NCI-H524 (cell line): Measurements from ENCODE around the gene GNAZ.
A peak's percentile ranks its signal among the peaks of the same experiment; 100 is the strongest.
"Not testable (repeated sequence)": the region's sequence is repeated elsewhere in the genome, so short reads cannot be mapped to it uniquely, and the experiment has no call there.

ENCODE experiments used
- DNase-seq, 2 experiments: peaks; one replicate each; lab custom pipeline; 2025; lab: John Stamatoyannopoulos, UW

GNAZ gene

DNA sequence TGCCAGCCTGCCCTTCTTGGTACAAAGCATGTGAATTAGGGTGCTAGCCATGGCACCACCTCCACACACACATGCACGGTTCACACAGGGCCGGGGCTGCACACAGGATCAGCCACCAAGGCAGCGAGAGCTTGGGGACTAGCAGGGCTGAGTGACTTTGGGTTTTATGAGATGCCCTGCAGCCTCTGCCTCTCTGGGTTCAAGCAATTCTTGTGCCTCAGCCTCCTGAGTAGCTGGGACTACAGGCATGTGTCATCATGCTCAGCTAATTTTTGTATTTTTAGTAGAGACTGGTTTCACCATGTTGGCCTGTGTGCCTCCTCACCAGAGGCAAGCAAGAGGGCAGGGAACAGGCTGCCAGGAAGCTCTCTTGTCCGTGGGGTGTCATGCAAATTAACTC, 66.7 kb downstream of the GNAZ start:
- not testable (repeated sequence) for DNase-seq

DNA sequence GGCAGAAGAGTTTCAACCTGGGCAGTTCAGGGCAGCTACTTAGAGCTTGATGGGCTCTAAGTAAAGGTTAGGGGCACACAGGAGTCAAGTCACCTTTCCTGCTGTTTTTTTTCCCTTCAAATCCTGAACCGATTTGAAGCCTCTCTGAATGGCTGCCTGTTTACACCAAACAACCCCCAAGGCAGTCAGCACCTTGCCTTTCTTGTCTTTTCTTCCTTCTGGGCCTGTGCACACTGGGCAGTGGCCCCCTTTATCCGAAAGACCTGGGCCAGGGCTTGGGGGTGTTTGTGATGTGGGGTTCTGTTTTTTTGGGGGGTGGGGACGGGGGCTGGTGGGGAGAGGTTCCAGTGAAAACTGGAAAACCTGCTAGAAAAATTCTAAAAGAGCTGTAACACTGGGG, 67.1 kb downstream of the GNAZ start:
- DNase-seq: no peak

DNA sequence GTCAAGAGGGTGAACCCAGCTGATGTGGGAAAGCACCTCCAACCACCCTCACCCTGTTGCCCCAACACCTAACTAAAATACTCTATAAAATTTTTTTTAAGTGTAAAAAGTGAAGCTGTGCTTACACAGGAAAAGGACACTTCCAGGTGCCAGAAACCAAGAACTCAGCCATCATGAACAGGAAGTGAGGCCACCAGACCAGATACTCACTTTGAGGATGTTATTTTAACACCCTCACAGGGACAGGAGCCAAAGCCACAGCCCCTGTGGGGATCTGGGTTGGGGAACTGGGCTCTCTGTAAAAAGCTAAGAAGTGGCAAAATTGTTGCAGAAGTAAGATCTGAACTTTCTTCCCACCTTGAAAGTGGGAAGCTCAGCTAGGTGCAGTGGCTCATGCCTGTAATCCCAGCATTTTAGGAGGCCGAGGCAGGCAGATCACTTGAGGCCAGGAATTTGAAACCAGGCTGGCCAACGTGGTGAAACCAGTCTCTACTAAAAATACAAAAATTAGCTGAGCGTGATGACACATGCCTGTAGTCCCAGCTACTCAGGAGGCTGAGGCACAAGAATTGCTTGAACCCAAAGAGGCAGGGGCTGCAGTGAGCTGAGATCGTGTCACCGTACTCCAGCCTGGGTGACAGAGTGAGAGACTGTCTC, 67.7 kb downstream of the GNAZ start:
- DNase-seq: no peak

DNA sequence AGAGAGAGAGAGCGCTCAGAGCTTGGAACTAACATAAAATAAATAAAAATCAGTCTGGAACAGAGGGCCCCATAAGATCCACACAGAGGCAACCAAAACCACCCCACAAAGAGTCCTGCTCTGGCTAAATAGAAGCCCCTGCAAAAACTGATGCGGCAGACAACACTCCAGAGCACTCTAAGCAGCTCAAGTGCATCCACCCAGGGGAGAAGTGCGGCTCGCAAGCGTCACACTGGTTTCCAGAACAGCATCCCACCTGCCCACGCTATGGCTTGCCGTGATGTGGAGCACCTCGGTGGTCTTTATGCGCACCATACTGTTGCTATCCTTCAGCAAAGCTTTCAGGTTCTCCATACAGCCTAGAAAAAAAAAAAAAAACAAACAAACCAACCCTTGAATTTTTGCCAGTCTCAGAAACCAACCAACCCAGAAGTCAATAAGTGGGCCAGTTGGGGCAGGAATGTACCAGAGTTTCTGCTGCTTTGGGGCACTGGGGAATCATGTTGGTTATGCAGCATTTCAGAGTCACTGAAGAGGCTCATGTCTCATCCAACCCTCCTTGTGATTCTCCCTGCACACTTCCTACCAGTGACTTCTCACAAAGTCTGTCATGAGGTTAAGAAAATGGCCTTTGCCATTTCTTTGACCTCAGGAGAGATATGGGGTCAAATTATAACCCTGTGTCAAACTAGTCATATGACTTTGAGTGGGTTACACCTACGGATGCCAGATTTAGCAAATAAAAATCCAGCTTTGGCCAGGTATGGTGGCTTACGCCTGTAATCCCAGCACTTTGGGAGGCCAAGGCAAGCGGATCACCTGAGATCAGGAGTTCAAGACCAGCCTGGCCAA, 68.5 kb downstream of the GNAZ start:
- DNase-seq: no peak

DNA sequence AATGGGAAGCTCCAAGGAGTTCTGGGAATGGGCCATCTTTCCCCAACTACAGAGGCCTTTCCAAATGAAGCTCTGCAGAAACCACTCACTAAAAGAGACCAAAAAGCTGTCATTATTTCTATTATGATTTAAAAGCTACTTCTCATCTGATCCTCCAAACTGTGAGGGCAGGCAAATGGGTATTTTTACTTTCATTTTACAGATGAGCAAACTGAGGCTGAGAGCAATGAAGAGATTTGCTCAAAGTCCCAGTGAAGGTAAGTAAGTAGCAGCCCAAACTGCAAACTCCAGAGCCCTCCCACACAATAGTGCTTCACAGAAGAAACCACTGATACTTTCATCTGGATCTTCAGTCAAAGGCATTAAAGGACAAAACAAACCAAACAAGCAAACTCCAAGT, 70.1 kb downstream of the GNAZ start:
- no peak for DNase-seq

DNA sequence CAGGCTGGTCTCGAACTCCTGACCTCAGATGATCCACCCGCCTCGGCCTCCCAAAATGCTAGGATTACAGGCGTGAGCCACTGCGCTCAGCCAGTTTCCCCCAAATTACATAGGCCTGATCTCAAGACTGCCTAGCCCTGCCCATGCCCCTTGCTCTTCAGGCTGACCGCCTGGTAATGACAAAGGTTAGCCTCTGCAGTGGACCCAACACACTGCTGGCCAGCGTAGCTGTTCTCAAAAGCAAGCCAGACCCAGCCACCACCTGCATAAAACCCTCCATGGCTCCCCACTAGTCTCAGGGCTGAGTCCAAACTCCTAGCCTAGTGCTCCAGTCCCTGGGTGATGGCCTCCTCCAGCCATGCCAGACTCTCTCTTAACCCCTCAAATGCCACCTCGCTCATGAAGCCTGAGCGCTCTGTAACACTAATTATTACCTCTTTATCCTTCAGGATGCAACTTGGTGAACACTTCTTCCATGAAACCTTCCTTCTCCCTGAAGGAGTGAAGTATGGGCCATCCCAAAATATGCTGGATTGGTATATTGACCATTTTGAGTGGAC, 72.3 kb downstream of the GNAZ start:
- DNase-seq: no peak

DNA sequence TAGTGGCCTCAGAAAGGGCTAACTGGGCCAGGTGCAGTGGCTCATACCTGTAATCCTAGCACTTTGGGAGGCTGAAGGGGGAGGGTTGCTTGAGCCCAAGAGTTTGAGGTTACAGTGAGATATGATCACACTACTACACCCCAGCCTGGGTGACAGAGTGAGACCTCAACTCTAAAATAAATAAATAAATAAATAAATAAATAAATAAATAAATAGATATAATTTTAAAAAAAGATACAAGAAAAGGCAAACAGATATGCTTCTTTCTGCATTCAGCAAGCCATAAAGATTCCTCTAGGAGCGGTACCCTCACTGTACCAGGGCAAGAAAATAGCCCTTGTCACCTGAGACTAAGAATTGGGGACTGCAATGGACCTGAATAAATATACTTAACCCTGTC, 72.8 kb downstream of the GNAZ start:
- no peak for DNase-seq

DNA sequence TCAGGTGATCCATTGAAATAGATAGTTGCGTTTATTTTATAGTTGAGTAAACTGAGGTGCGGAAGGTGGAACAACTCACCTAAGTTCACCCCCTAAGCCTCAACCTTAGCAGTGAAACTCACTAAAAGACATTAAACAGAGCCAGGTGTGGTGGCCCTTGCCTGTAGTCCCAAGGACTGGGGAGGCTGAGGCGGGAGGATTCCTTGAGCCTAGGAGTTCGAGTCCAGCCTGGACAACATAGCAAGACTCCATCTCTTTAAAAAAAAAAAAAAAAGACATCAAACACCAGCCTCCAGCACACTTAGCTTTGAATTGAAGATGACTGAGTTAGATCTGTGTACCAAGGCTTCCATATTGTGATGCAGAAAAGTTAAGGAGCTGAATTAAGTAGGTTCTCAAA, 74.1 kb downstream of the GNAZ start:
- DNase-seq: no peak

DNA sequence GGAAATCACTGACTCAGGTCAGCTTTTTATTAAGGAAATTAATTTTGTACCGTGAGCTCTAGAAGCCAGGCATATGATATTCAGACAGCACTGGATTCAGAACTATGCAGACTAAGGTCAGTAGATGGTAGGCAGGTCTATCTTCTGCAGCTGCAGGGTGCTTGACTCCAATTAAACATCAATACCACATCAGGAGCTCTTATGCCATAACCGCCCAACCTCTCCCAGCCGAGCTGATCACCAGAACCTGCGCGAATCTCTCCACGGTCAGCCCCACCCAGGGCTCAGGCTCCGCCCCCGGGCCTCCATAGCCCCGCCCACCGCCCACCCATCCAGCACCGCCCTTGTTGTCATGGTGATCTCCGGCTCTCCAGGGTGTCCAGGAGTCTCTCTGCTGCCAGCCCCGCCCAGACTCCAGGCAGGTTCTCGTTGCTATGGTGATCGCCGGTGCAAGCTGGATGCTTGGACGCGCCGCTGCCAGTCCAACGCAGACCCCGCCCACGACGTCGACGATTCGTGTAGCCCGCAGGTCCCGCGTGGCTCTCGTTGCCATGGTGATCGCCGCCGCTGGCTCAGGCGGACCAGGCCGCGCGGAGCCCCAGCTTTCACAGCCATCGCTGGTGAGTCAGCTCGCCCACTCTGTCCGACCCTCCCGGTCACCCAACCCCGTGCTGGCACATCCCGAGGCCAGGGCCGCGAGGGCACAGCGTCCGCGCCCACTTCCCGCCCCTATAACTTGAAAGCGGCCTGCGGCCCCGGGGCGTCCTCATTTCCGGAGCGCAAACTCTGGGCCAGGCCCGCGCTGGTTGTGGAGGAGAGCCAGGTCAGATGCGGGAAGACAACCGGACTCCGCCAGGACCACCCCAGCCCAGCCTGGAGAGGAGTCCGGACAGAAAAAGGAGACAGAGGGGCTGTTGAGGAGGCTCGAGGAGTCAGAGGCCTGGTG, 74.9 kb downstream of the GNAZ start, which contains the start of gene RAB36:
Gene RAB36 (plus strand): TSS at position 546 of the 946 bp plus-strand sequence. CDS start 1,140 bp downstream, outside the sequence.
- DNase-seq: peak; percentile 99

DNA sequence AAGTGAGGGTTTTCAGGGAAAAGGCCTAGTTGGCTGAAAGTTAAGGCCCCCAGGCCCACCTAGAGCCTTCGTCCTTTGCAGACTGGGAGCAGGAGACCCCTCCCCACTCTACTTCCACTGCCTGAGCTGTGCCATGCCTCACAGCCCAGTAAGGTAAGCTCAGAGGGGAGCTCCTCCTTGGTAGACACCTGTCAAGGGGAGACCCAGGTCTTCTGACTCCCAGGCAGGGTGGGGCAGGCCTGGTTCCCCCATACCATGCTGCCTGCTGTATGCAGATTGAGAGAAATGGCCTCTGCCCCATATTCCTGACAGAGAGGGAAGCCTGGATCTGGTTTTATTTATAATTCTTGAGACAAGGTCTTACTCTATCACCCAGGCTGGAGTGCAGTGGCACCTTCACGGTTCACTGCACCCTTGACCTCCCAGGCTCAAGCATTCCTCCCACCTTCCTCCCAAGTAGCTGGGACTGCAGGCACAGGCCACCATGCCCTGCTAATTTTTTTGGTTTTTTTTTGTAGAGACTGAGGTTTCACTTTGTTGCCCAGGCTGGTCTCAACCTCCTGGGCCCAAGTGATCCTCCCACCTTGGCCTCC, 75.7 kb downstream of the GNAZ start:
- no peak for DNase-seq

DNA sequence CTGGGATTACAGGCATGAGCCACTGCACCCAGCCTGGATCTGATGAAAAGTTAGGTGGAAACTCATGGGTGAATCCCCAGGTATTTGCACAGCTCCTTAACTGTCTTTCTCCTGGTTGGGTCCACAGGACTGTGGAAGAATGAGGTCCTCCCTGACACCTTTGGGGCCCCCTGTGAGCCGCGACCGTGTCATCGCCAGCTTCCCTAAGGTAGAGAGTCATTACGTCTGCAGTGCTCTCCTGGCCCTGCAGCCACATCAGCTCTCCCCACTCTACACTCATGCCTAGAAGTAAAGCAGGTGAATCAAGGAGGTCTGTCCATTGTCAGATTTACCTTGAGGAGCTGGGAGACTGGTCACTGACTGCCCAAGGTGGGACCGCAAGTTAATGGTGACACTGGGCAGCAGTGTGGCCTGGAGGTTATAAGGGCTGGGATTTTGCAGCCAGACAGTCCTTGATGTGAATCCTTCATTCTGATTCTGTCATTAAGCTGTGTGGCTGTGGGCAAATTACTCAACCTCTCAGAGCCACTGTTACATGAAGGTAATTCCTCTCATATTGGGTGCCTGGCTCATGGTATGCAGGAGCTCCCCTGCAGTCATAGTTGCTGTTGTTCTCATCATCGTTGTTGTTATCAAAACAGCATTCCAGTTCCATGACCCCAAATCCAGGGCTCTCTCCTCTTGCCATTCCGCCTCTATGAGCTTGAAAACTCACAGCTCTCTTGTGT, 76.3 kb downstream of the GNAZ start:
- no peak for DNase-seq

DNA sequence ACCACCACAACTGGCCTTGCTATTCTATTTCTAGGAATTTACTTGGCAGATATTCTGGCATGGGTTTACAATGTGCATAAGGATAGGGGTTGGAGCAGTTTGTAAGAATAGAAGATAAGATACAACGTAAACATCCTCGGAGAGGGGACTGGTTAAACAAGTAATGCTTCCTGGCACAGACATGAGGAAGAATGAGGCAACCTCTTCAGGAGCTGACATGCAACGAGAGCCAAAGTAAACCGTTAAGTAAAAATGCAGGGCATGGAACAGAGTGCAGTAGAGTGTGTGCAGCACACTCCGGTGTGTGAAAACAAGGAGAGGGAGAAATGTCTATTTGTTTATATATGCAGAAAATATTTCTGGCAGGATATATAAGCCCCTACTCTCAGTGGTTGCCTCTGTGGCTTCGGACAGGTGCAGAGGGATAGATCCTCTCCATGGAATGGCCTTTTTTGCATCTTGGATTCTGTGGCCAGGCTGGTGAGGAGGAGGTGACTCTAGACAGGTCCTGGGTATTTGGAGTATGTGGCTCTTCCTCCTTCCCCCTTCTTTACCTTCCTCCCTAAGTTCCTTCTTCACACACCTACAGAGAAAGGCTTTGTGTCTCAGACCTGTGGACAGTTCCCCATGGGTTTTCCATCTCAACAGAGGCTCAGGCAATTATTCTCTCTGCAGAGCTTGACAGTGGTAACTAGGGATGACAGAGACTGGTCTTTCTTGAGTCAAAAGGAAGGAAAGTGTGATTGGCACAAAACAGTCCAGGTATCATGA, 77.5 kb downstream of the GNAZ start:
- DNase-seq: no peak

DNA sequence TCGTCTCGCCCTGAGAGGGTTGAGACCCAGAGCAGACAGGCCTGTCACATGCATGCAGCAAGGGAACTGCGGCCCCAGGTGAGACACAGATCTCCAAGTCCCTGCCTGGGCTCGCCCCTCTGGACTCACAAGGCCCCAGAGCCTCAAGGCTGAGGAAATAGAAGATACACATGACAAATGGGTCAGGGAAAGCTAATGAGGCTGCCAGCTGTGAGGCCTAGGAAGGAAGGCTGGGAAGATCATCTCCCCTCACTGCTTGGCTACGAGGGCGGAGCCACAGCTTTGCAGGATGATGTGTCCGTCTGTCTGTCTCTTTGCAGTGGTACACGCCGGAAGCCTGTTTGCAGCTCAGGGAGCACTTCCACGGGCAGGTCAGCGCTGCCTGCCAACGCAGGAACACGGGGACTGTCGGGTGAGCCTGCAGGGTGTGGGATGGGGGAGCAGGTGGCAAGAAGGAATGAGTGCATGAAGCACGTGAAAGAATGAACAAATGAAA, 79.5 kb downstream of the GNAZ start:
- DNase-seq: no peak

DNA sequence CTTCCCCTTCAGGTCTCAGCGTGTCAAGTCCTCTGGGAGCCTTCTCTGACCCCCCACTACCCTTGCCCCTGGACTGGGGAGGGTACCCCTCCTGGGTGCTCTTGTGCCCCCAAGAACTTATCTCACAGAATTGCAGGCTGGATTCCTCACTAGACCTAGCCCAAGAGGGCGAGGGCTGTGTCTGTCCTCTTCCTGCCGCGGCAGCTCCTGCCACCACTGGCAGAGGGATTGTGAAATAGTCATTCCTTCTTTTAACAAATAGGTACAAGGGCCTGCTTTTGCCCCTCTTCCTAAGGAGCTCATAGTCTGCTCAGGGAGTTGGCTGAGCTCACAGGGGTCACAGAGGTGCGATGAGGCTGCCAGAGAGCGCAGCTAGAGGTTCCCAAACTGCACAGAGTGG, 80.4 kb downstream of the GNAZ start:
- DNase-seq: no peak

DNA sequence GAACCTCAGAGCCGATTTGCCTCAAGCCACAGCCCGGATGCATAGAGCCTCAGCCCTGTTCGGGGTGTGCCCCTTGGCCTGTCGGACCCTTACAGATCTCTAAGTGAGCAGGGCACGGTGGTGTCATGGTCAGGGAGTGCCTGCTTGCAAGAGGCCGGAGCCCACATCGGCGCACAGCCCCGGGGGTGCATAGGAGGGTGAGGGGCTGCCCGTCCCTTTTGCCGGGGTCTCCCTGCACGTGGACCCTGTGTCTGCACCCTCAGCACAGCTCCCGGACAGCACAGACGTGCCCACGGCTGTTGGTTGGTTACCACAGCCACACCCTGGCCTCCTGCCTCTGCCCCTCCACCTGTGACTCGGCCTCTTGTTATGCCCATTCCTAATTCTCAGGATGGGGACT, 81.5 kb downstream of the GNAZ start:
- DNase-seq: no peak

DNA sequence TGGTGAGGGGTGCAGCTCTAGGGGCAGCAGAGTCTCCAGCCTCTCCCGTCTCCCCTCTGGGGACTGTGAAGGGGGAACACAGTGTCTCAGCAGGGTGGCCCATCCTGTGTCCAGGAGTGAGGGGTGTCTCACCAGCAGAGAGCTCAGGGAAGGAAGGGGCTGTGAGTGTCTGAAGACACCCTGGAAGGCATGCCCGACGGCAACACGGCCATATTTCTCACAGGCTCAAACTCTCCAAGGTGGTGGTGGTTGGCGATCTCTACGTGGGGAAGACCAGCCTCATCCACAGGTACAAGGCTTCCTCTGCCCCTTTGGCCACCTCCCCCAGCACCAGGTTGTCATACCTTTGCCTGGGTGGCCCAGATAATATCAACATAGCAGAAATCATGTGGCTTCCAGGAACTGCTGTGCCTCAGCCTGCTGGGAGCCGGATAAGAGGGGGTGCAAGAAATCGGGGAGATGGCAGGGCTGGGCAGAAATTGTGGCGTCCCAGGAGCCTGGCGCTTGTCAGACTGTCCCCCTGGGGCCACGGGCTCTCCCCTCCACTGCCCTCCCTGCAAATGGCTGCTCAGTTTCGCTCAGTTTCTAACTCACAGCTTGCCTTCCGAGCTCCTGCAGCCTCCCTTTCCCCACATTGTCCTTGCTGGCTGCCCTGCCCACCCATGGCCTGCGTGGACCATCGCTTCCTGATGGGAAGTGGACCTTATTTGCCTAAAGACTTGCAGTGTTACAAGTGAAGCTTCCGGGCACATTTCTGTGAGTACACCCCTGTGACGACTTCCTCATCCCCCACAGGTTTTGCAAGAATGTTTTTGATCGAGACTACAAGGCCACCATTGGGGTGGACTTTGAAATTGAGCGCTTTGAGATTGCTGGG, 82.2 kb downstream of the GNAZ start:
- no peak for DNase-seq

DNA sequence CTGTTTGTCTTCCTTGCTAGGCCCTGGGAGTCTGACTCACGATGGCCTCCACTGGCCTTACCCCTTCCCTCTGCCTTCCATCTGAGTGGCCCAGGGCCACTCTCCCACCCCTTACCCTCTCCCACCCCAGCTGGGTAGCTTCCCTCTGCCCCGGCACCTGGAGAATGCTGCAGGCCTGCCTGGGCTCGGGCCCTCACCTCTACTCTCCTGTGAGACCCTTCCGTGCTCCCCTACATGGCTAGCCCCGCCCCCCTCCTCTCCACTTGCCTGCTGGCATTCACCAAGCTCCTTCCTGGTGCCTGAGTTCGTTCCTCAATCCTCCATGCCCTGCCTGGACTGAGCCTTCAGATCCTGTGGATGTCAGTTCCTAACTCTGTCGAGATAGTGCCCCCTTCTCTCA, 83.7 kb downstream of the GNAZ start:
- DNase-seq: no peak

DNA sequence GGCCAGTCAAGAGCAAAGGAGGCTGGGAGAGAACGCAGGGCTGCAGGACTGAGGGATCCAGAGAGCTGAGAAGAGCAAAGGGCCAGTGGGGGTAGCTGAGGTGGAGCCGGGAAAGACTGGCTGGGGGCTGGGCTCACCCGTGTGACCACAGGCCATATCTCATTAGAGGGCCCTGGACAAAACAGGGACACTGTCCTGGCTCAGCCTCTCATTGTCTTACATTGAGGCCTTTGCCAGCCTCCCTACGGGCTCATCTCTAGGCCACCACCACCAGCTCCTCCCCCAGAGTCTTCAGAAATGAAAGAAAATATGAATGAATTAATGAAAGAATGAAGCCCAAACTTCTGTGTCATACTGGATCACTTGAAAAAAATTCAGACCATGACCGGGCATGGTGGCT, 84.1 kb downstream of the GNAZ start:
- DNase-seq: no peak

DNA sequence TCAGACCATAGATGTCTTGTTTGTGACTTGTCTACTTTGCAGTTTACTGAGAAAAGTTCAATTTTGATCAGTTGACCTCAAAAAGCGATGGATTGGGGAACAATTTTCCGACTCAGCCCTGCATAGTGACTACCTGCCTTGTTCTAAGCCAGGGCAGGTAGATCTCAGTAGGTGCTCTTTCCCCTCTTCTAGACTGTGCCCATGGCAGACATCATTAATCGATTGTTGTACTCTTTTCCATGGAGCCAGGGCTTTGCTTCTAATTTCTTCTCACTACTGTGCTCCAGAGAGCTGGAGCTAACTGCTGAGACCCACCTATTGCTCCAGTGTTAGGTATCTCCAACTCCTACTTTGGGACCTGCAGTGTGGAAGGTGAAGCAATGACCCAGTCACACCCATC, 84.8 kb downstream of the GNAZ start:
- DNase-seq: no peak
